ENCODE results near the gene CARD11.

- TF ChIP-seq RAD21 (IDR thresholded peaks at IDR 0.05; ENCODE audit: low read length) (no peak), CTCF (IDR thresholded peaks at IDR 0.05) (no peak), USF2 (IDR thresholded peaks at IDR 0.05; ENCODE audit: borderline replicate concordance, low read depth, low read length) (no peak), SMC3 (IDR thresholded peaks at IDR 0.05; ENCODE audit: low read depth, low read length) (no peak), FOSL2 (IDR thresholded peaks at IDR 0.05; ENCODE audit: borderline replicate concordance, low read depth) (no peak), EZH2phosphoT487 (IDR thresholded peaks at IDR 0.05; ENCODE audit: borderline replicate concordance, low read depth) (no peak)
These were observed 93.1 kb downstream of the CARD11 start for GRCh38 chr7:2950578-2950977.

Measured in SK-N-SH (cell line).